Muscle layer of colon (tissue), 2 donors: ENCODE measurements around the gene SHBG.

ENCODE experiments used
- H3K27ac ChIP-seq: one replicate; pipeline ENCODE4 v1.7.0; 2013; ENCODE audit warnings: low read depth, mild to moderate bottlenecking, low read length, moderate library complexity
- H3K27me3 ChIP-seq, 2 donors: one replicate each; pipeline ENCODE4 v1.7.0; 2013; ENCODE audit warnings: low read length in 2 of 2, mild to moderate bottlenecking in 2 of 2; ENCODE audit not compliant: insufficient read depth in 2 of 2, control insufficient read depth in 1 of 2
- H3K36me3 ChIP-seq: one replicate; pipeline ENCODE4 v1.7.0; 2013; ENCODE audit warnings: mild to moderate bottlenecking, low read length; ENCODE audit not compliant: insufficient read depth
- H3K4me1 ChIP-seq: one replicate; pipeline ENCODE4 v1.7.0; 2013; ENCODE audit warnings: mild to moderate bottlenecking, low read length; ENCODE audit not compliant: insufficient read depth
- H3K4me3 ChIP-seq, 2 donors: one replicate each; pipeline ENCODE4 v1.7.0; 2013; ENCODE audit warnings: low read length in 2 of 2, low read depth in 1 of 2, mild to moderate bottlenecking in 1 of 2, moderate library complexity in 1 of 2
- H3K9ac ChIP-seq: one replicate; pipeline ENCODE4 v1.7.0; 2013; ENCODE audit warnings: low read length
- H3K9me3 ChIP-seq: one replicate; pipeline ENCODE4 v1.7.0; 2013; ENCODE audit warnings: mild to moderate bottlenecking, low read length
- donor health status: abdominal sarcoma.
- donor health status: Adenocarcinoma of cecum.

SHBG gene

GRCh38 chr17:7651665-7652387, 21.9 kb downstream of the SHBG start:
- H3K9me3 ChIP-seq = no peaks in the 10 kb centered on the region
- no peaks in the 10 kb centered on the region for H3K36me3 ChIP-seq
- peaks cover 4 to 26% of the 10 kb centered on the region in 2 donors for H3K27me3 ChIP-seq
- no peak overlapping the region for H3K9ac ChIP-seq
- no peak overlapping the region for H3K27ac ChIP-seq
- H3K4me3 ChIP-seq = peak overlapping the region; percentile 61 to 68
- peaks cover 10% of the 10 kb centered on the region for H3K4me1 ChIP-seq

GRCh38 chr17:7652388-7653356, 22.7 kb downstream of the SHBG start:
- Histone ChIP-seq H3K36me3 (no peaks in the 10 kb centered on the region), H3K9me3 (no peaks in the 10 kb centered on the region), H3K4me1 (peaks cover 10% of the 10 kb centered on the region), H3K4me3 (no peak overlapping the region), H3K27me3 (peaks cover 4 to 26% of the 10 kb centered on the region in 2 donors), H3K9ac (no peak overlapping the region), H3K27ac (no peak overlapping the region)

GRCh38 chr17:7654832-7655540, 25.1 kb downstream of the SHBG start:
- peaks cover 10% of the 10 kb centered on the region for H3K4me1 ChIP-seq
- no peaks in the 10 kb centered on the region for H3K36me3 ChIP-seq
- H3K27ac ChIP-seq = no peak overlapping the region
- no peak overlapping the region for H3K9ac ChIP-seq
- no peak overlapping the region for H3K4me3 ChIP-seq
- no peaks in the 10 kb centered on the region for H3K9me3 ChIP-seq
- H3K27me3 ChIP-seq = peaks cover 4 to 23% of the 10 kb centered on the region in 2 donors

- peaks cover 5% of the 10 kb centered on the region for H3K4me1 ChIP-seq
- no peaks in the 10 kb centered on the region for H3K9me3 ChIP-seq
- H3K27me3 ChIP-seq = peaks cover 0 to 18% of the 10 kb centered on the region in 2 donors
- H3K36me3 ChIP-seq = no peaks in the 10 kb centered on the region
- H3K9ac ChIP-seq = no peak overlapping the region
- no peak overlapping the region for H3K27ac ChIP-seq
- H3K4me3 ChIP-seq = no peak overlapping the region
Measured at GRCh38 chr17:7655541-7655840, 25.6 kb downstream of the SHBG start.

- H3K27me3 ChIP-seq = peaks cover 0 to 2% of the 10 kb centered on the region in 2 donors
- no peak overlapping the region for H3K9ac ChIP-seq
- H3K9me3 ChIP-seq = no peaks in the 10 kb centered on the region
- no peak overlapping the region for H3K27ac ChIP-seq
- H3K4me1 ChIP-seq = no peaks in the 10 kb centered on the region
- H3K36me3 ChIP-seq = no peaks in the 10 kb centered on the region
- H3K4me3 ChIP-seq = no peak overlapping the region
Measured at GRCh38 chr17:7656958-7657609, 27.1 kb downstream of the SHBG start.

GRCh38 chr17:7667656-7668406, 37.9 kb downstream of the SHBG start:
- H3K4me1 ChIP-seq = no peaks in the 10 kb centered on the region
- no peaks in the 10 kb centered on the region for H3K9me3 ChIP-seq
- no peak overlapping the region for H3K4me3 ChIP-seq
- H3K27me3 ChIP-seq = no peaks in the 10 kb centered on the region
- no peak overlapping the region for H3K9ac ChIP-seq
- no peak overlapping the region for H3K27ac ChIP-seq
- peaks cover 20% of the 10 kb centered on the region for H3K36me3 ChIP-seq

GRCh38 chr17:7668482-7668881, 38.5 kb downstream of the SHBG start:
- H3K27me3 ChIP-seq = no peaks in the 10 kb centered on the region
- H3K27ac ChIP-seq = no peak overlapping the region
- H3K9me3 ChIP-seq = no peaks in the 10 kb centered on the region
- no peak overlapping the region for H3K9ac ChIP-seq
- no peak overlapping the region for H3K4me3 ChIP-seq
- H3K4me1 ChIP-seq = no peaks in the 10 kb centered on the region
- peaks cover 25% of the 10 kb centered on the region for H3K36me3 ChIP-seq

GRCh38 chr17:7673239-7673638, 43.3 kb downstream of the SHBG start:
- Histone ChIP-seq H3K4me1 (no peaks in the 10 kb centered on the region), H3K27ac (no peak overlapping the region), H3K36me3 (peaks cover 49% of the 10 kb centered on the region), H3K9me3 (no peaks in the 10 kb centered on the region), H3K27me3 (no peaks in the 10 kb centered on the region), H3K4me3 (no peak overlapping the region), H3K9ac (no peak overlapping the region)

GRCh38 chr17:7674934-7675333, 45.0 kb downstream of the SHBG start:
- peaks cover 37% of the 10 kb centered on the region for H3K36me3 ChIP-seq
- H3K27ac ChIP-seq = no peak overlapping the region
- H3K9ac ChIP-seq = no peak overlapping the region
- no peak overlapping the region for H3K4me3 ChIP-seq
- no peaks in the 10 kb centered on the region for H3K27me3 ChIP-seq
- H3K9me3 ChIP-seq = no peaks in the 10 kb centered on the region
- H3K4me1 ChIP-seq = no peaks in the 10 kb centered on the region

- Histone ChIP-seq H3K36me3 (peaks cover 29% of the 10 kb centered on the region), H3K4me3 (no peak overlapping the region), H3K4me1 (no peaks in the 10 kb centered on the region), H3K27ac (no peak overlapping the region), H3K9ac (no peak overlapping the region), H3K27me3 (no peaks in the 10 kb centered on the region), H3K9me3 (no peaks in the 10 kb centered on the region)
Measured at GRCh38 chr17:7676533-7676932, 46.6 kb downstream of the SHBG start.
